Measurements from ENCODE around the gene GSKIP.
A peak's percentile ranks its signal among the peaks of the same experiment; 100 is the strongest.

Gene GSKIP

DNA sequence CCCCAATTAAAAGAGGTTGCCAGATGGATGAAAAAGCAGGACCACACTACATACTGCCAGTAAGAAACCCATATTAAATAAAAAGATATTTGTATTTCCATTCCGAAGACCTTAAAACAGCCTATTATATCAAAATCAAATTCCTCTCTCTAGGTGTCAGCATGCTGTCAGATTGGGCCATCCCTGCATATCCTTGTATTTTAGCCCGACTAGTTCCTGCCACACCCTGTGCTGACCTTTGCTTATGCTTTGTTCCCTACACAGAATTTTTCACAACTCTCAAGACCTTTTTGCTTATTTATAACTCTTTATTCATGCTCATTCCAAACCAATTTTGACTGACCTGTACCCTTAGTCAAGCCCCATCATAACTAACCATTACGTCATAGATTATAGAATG lies 12.8 kb downstream of the GSKIP start:
- no peak for DNase-seq (ENCODE audit: low read depth, low spot score)

DNA sequence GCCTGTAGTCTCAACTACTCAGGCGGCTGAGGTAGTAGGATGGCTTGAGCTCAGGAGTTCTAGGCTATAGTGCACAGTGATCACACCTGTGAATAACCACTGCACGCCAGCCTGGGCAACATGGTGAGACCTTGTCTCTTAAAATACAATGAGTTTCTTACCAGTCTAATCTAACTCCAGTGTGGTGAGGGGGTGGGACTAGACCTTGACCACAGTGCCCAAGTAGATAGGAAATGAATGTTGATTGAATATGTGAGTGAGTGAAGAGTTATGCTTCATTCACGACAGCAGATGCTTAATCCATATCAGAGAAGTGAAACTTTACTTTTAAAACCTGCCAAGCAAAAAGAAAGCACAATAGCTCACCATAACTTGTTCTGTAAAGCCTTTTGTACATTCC lies 17.4 kb downstream of the GSKIP start:
- no peak for DNase-seq (ENCODE audit: low read depth, low spot score)

DNA sequence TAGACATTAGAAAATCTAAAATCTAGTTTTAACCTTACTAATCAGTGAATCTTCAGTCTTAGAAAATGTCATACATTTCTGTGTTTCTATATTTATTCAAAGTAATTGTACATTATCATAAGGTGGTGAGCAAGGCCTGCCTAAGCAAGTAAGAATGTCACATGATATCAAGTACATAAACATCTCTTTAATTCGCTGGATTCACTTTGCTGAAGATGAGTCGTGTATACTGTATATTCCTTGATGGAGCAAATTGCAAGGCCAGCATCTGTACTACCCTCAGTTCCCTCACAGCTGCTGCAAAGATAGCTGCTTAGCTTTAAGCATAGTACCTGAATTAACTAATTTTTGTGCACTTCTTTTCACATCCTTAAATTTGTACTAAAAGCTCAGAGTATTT lies 20.1 kb downstream of the GSKIP start:
- no peak for DNase-seq (ENCODE audit: low read depth, low spot score)

DNA sequence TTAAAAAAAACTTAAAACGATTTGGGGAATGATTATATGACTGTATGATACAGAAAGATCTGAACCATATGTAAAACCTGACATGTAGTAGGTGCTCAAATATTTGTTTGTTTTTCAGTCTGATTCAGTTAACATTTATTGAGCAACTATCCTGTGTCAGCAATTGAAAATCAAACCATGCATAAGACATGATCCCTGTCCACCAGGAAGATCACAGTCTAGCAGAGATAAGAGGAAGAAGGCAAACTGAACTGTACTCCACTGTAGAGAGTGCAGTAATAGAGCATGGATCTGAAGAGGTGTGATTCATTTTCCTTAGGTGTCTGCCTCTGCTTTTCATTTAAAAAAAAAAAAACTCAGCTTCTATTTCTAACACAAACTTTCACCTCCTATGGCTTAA lies 20.7 kb downstream of the GSKIP start:
- no peak for DNase-seq (ENCODE audit: low read depth, low spot score)

DNA sequence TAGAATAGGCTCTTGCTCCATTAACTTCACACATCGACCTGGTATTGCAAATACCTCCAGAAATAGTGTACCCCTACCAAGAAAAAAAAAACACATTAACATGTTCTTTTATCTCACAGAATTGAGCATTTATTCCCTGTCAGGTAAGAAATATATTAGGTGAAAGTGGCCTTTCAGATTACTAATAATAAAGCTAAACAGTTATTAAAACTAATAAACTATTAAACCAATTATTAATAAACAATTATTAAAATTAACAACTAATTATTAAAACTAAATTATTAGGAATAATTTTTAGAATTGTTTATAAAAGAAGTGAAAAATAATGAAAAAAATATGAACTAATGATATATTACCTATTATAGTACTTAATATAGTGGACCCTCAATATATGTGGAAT lies 21.4 kb downstream of the GSKIP start:
- DNase-seq (ENCODE audit: low read depth, low spot score), result no peak

DNA sequence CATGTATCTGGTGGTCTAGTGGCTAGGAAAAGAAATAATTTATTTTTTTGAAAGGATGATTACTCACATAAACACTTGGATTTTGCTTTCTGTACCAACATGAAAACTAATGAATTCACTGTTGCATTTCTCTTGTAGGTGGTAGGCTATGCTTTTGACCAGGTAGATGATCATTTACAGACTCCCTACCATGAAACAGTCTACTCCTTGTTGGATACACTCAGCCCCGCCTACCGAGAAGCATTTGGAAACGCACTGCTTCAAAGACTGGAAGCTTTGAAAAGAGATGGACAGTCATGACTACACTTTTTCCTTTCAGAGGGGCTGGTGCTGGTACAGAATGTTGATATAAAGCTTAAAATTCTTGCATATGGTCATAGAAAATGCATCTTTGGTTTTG lies 22.1 kb downstream of the GSKIP start:
- no peak for DNase-seq (ENCODE audit: low read depth, low spot score)

DNA sequence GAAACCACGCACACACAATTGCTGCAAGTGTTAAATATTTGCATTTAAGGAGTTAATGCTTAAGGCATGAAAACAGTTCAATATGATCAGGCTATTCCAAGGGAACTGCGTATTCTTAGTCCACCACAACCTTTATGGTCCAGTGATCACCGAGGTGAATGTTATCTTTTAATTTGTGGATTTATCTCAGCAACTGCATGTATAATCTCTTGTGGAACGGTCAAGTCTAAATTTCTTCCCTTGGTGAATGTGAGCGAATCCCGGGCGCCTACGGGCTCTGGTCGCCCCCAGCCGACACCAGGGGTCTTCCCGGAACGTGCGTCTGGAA lies 27.6 kb downstream of the GSKIP start:
- no peak for DNase-seq (ENCODE audit: low read depth, low spot score)

DNA sequence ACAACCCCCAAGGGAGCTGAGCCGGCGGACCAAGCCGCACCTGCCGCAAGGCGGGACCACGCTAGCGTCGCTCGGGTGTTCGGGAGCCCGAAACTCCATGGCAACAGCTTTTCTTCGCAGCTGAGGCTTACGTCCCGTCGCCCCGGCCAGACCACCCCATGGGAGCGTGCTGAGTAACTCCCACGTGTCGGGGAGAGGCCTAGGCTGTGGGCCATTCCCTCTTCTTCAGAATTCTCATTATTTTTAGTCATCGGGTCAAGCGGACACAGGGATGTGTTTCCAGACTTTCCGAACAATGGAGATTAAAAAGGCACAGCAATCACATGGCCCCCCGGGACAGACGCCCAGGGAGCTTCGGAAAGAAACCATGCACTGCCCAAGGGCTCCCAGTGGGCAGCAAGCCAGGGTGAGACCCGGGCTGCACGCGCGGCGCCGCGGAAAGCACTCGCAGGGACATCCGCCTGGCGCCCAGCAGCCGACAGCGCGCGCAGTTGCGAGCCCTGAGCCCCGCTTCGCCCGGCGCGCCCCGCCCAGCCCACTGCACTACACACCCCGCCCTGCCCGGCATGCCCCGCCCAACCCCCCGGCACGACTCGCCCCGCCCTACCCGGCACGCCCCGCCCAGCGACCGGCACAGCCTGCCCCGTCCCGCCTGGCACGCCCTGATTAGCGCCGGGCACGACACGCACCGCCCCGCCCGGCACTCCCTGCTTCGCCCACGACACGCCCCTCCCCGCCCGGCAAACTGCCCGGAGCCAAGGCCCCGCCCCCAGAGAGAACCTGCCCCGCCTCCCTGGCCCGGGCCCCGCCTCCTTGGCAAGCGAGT lies 28.2 kb downstream of the GSKIP start:
- DNase-seq (ENCODE audit: low read depth, low spot score), result peak; percentile 99

DNA sequence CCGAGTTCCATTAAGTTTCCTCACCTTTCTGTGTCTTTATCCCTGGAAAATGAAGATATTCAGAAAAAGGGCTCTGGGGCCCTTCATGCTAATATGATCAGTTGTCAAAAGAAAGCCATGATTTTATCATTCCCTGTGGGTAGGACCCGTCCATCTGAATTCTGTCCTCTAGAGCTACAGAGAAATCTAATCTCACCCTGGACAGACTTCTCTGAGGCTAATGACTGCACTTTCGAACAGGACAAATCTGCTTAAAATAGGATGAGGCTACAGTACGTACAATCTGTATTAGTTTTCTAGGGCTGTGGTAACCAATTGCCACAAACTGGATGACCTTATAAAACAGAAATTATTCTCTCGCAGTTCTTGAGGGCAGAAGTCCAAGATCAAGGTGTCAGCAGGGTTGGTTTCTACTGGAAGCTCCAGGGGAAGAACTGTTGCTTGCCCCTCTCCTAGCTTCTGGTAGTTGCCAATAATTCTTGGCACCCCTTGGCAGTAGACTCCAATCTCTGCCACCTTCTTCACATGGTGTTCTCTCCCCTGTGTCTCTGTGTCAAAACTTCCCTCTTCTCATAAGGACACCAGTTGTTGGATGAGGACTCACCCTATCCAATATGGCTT lies 29.9 kb downstream of the GSKIP start:
- no peak for DNase-seq (ENCODE audit: low read depth, low spot score)

DNA sequence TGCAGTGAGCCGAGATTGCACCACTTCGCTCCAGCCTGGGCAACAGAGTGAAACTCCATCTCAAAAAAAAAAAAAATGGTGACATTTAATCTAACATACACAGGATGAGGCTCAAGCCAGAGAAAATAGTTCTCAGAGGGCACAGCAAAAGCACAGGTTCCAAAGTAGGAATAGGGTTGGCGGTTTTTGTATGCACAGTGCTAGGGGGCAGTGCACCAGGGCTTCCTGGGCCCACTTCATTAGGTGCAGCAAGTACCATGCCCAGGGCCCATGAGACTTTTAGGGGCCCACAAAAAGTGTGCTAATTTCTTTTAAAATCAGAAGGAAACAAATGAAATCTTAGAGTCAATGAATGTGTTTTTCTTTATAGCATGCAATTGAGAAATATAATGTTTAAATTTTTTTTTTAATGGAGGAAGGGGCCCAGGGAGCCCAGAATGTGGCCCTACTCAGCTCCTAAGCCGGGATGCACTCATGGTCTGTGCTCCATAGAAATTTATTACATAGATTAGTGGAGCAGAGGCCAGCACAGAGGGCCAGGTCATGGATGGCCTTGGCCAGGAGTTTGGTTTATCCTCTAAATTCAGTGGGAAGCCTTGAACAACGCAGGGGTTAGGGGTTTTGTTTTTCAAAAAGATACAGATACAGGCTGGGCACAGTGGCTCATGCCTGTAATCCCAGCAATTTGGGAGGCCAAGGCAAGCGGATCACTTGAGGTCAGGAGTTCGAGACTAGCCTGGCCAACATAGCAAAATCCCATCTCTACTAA lies 30.9 kb downstream of the GSKIP start:
- no peak for DNase-seq (ENCODE audit: low read depth, low spot score)

DNA sequence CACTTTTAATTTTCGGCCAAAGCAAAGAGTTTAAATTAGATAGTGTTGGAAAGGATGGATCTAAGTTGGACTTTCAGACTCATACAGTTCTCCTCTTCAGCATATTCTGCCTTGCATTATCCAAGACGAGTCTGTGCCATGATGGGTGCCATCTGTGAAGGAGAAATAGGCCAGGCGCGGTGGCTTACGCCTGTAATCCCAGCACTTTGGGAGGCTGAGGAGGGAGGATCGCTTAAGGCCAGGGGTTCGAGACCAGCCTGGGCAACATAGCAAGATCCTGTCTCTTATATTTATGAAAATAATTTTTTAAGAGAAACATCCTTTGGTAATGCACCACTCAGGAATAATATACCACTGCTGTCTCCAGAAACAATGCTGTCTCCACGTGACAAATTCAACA lies 35.1 kb downstream of the GSKIP start:
- no peak for DNase-seq (ENCODE audit: low read depth, low spot score)

DNA sequence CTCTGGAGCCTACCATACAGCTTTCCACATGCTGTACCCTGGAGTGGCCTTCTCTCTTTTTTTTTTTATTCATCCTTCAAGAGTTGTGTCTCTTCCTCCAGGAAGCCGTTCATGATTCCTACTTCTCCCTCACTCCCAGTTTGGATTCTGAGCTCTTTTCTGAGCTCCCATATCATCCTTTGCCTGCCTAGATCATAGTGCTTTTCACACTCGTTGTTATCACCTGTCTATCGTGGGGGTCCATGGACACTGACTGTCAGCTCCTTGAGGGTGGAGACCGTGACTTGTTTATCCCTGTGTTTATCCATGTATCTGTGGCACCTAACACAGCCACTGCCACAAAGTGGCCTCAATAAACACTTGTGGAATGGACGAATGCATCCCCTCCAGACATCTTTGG lies 35.6 kb downstream of the GSKIP start:
- no peak for DNase-seq (ENCODE audit: low read depth, low spot score)

DNA sequence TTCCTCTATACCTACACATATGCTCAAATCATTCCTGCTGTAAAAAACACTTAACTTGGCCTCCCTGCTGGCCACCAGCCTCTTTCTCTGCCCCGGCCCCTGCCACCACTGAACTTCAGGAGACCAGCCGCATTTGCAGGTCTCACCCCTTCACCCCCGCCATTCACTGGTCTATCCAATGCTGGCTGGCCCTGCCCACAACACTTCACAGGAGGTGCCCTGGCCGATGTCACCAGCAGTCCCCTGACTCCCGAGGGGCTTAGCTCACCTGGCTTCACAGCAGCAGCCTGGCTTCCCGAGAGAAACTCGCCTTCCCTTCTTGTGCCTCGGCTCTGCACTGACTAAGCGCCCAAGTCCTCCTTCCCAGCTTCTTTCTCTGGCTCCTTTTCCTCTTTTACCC lies 36.1 kb downstream of the GSKIP start:
- no peak for DNase-seq (ENCODE audit: low read depth, low spot score)

DNA sequence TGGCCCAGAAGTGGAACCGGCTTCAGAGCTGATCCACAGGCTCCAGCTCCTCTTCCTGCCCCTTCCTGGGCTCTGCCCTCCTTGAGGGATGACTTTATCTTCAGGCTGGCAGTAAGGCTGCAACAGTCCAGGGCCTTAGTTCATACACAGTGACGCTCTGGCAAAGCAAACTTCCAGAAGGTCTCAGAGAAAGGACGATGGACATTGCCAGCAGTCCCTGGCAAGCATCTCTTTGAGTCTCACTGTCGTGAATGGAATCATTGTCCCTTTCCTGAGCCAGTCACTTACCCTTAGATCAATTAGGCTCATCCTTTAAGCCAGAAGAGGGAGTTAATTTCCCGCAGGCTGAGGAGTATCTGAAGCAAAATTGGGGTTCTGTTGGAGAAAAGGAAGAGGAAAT lies 37.2 kb downstream of the GSKIP start:
- no peak for DNase-seq (ENCODE audit: low read depth, low spot score)

DNA sequence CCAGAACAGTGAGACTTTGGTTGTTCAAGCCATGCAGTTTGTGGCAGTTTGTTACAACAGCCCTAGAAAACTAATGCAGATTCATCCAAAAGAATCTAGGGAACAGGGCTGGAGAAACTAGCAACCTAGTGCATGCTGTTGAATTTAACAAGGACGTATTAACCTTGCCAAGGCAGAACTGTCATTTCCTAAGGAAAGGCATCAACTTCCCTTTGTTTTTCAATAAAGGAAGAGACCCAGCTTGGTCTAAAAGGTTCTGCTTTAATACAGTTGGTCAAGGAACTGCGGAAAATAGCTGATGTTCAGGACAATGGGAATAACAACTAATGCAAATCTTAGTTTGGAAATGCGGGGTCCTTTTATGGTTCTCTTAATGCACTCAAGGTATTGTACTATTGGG lies 40.1 kb downstream of the GSKIP start:
- DNase-seq (ENCODE audit: low read depth, low spot score), result no peak

DNA sequence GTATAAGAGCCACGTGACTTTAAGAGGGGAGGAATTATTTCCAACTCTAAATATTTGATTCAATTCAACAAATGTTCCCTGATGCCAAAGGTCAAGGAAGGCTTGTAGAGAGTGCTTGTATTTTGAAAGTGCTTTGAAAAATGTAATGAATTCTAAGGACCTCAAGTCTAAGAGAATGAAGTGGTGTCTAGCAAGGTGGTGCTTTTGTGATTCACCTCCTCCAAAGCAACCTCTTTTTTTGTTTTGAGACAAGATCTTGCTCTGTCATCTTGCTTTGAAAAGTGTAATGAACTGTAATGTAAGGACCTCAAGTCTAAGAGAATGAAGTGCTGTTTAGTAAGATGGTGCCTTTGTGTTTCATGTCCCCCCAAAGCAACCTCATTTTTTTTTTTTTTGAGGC lies 42.4 kb downstream of the GSKIP start:
- DNase-seq (ENCODE audit: low read depth, low spot score), result no peak

DNA sequence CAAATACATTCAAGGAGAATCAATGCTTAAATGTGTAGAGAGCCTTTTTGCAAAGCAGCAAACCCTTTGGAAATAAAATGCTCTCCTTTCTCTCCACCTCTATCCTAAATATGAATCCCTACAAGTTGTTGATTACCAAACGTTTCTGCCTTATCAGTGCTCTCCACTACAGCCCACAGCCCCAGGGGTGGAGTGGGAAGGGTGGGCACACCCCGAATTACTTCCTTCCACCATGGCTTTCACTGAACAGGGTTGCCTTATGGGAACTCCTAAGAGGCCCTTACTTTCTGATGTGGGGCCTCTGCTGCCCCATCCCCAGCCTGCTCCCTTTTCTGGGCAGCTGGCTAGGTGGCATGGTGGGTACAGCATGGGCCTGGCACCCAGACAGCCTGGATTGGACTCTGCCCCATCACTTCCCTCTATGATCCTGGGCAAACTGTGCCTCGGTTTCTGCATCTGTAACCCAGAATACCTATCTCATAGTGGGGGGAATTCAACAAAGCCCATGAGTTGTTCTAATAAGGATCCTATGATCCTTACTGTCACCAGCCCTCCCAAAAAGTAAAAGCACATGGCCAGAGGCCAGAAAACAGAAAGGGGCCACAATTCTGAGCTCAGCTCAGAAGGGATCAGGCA lies 44.7 kb downstream of the GSKIP start:
- no peak for DNase-seq (ENCODE audit: low read depth, low spot score)

DNA sequence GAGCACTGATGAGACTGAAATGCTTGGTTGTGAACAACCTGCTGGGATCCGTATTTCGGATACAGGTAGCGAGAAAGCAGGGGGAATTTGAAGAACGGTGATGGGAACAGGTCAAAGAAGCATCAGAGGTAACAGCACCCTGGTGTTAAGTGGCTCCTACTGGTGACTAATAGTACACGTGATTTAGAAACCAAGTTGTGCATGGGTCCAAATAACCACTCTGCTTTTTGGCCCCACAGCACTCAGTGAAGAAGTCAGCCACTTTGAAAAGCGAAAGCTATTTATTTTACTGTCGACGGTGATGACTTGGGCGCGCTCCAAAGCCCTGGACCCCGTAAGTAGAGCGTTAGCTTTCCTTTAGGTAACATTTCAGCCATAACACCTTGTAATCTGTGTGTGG lies 45.3 kb downstream of the GSKIP start:
- no peak for DNase-seq (ENCODE audit: low read depth, low spot score)

DNA sequence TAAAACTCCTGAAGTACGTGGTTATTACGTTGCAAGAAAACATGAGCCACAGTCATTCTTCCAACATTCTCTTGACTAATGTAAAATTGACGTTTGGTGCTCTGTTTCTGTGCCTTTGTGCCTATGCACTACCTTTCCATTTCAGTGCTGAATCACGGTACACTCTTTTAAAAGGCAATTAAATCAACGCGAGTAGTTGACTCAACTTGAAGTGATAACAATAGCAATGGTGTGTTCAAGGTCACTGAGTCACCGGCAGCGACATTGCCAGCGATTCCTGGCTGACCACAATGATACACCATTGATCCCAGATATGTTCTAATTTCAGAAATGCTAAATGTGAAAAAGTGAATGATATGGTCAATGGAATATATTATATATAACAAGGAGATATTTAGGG lies 46.4 kb downstream of the GSKIP start:
- DNase-seq (ENCODE audit: low read depth, low spot score), result no peak

DNA sequence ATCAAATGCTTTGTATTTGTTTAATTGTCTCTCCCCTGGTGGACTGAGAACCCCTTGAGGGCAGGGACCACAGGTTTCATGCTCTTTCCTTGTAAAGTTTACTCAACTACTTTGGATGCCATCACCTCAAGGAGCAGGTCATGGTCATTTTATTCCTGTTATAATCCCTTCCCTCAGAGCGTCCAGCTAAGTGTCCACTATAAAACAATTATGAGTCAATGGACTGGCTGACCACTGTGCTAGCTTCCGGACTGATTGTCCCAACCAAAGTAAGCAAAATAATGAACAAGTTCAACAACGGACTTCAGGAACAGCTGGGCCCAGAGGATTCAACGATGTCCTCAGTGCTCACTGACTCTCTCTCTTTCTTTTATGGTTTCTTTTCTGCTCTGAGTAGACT lies 46.8 kb downstream of the GSKIP start:
- DNase-seq (ENCODE audit: low read depth, low spot score), result no peak

DNA sequence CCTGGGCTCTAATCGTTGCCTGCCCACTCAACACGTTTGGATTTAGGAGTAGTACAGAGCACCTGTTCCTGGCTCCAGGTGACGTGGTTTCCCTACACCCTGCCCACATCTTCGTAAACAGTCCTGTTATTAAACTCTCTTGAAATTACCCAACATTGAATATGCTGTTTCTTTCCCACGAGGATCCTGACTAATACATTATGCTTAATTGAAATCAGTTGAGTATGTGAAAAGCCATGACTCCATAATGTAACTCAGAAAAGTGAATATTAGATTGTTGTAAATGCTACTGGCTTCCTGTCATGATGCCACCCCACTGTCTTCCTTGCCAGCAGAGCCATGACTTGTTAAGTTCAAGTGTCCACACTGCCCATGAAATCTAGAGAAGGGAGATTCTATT lies 50.2 kb downstream of the GSKIP start:
- DNase-seq (ENCODE audit: low read depth, low spot score), result no peak

DNA sequence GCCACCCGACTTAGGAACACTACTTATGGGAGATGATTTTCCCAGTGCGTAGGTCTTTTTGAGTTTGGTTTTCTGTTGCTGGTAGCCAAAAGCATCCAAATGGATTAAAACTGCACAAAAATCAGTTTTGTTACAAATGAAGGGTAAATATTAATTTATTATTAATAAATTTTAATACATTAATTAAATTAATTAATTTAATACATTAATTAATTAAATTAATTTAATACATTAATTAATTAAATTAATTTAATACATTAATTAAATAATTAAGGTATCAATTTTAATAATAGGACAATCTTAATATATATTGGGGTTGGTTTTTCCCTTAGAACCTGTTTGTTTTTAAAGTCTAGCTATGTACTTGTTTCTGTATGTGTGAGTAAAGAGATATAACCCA lies 52.2 kb downstream of the GSKIP start:
- no peak for DNase-seq (ENCODE audit: low read depth, low spot score)

DNA sequence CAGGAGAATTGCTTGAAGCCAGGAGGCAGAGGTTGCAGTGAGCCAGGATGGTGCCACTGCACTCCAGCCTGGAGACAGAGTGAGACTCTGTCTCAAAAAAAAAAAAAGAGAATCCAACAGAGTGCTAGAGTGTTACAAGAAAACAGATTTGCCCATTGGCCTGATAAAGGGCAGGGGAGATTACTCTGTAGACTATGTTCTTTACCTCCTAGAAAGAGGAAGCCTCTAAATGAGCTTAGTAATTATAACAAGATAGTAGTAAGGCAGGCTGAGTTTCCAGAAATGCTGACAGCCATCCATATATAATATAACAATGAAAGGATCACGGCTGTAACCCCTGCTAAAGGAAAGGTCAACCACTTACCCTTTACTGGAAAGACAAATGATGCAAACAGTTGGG lies 53.0 kb downstream of the GSKIP start:
- no peak for DNase-seq (ENCODE audit: low read depth, low spot score)

Measured in activated CD4-positive, CD25-positive, alpha-beta regulatory T cell treated with anti-CD3 and anti-CD28 coated beads, Interleukin-2, amount 50 U/mL, for 16 hours (primary cell).